NCI-H187 treated with DMSO at 0.1 percent for 48 hours (cell line): ENCODE measurements around the gene PRKD1.

Experiments used
- DNase-seq: peaks from one replicate; lab custom pipeline; 2025; lab: John Stamatoyannopoulos, UW

Gene PRKD1

GRCh38 chr14:29674566-29675285, 252.9 kb downstream of the PRKD1 start:
- DNase-seq: no peak

- DNase-seq: no peak
These were observed 254.8 kb downstream of the PRKD1 start for GRCh38 chr14:29672831-29673230.

GRCh38 chr14:29671034-29671433, 256.6 kb downstream of the PRKD1 start:
- DNase-seq: no peak

GRCh38 chr14:29668201-29668600, 259.4 kb downstream of the PRKD1 start:
- DNase-seq: no peak

- no peak for DNase-seq
These were observed 263.1 kb downstream of the PRKD1 start for GRCh38 chr14:29664515-29664914.

- no peak for DNase-seq
These were observed 264.3 kb downstream of the PRKD1 start for GRCh38 chr14:29663281-29663801.

- DNase-seq: no peak
These were observed 272.6 kb downstream of the PRKD1 start for GRCh38 chr14:29654901-29655550.

GRCh38 chr14:29653303-29653702, 274.3 kb downstream of the PRKD1 start:
- DNase-seq: no peak

- DNase-seq: no peak
These were observed 275.1 kb downstream of the PRKD1 start for GRCh38 chr14:29652571-29652970.

GRCh38 chr14:29650554-29651269, 276.9 kb downstream of the PRKD1 start:
- DNase-seq: no peak

- DNase-seq: no peak
These were observed 278.5 kb downstream of the PRKD1 start for GRCh38 chr14:29649170-29649569.

GRCh38 chr14:29648045-29648444, 279.6 kb downstream of the PRKD1 start:
- no peak for DNase-seq

- no peak for DNase-seq
These were observed 282.5 kb downstream of the PRKD1 start for GRCh38 chr14:29645117-29645516.

- DNase-seq: no peak
These were observed 284.0 kb downstream of the PRKD1 start for GRCh38 chr14:29643433-29644211.

- no peak for DNase-seq
These were observed 290.2 kb downstream of the PRKD1 start for GRCh38 chr14:29637411-29637810.

- DNase-seq: no peak
These were observed 290.8 kb downstream of the PRKD1 start for GRCh38 chr14:29636870-29637269.

GRCh38 chr14:29630566-29631160, 297.0 kb downstream of the PRKD1 start:
- DNase-seq: no peak

- no peak for DNase-seq
These were observed 297.8 kb downstream of the PRKD1 start for GRCh38 chr14:29629839-29630238.

GRCh38 chr14:29627137-29627536, 300.5 kb downstream of the PRKD1 start:
- DNase-seq: no peak

GRCh38 chr14:29618323-29619067, 309.2 kb downstream of the PRKD1 start:
- DNase-seq: no peak

- DNase-seq: no peak
These were observed 310.7 kb downstream of the PRKD1 start for GRCh38 chr14:29616922-29617321.
